HG02610 (cell line): ENCODE data around the gene PTH1R.

Source experiments
- ATAC-seq: cut with Tn5 transposase; IDR thresholded peaks from one replicate; pipeline ENCODE4 v1.9.1; 2021; ENCODE audit warnings: mild to moderate bottlenecking, moderate library complexity; ENCODE audit not compliant: unreplicated experiment

The PTH1R gene

GRCh38 chr3:46849686-46850467 lies 27.6 kb upstream of the PTH1R start:
- ATAC-seq = no peak

GRCh38 chr3:46850468-46850779 lies 27.1 kb upstream of the PTH1R start:
- ATAC-seq = no peak

- ATAC-seq = no peak
Measured at GRCh38 chr3:46851364-46852333, 25.9 kb upstream of the PTH1R start.

- no peak for ATAC-seq
Measured at GRCh38 chr3:46852334-46852720, 25.2 kb upstream of the PTH1R start.

GRCh38 chr3:46852839-46853355 lies 24.6 kb upstream of the PTH1R start:
- ATAC-seq = no peak

GRCh38 chr3:46853441-46854415 lies 23.8 kb upstream of the PTH1R start:
- ATAC-seq = no peak

- ATAC-seq = no peak
Measured at GRCh38 chr3:46854555-46854991, 22.9 kb upstream of the PTH1R start.

GRCh38 chr3:46856576-46857471 lies 20.7 kb upstream of the PTH1R start:
- ATAC-seq = no peak

- ATAC-seq = no peak
Measured at GRCh38 chr3:46857485-46858341, 19.8 kb upstream of the PTH1R start.

- no peak for ATAC-seq
Measured at GRCh38 chr3:46858456-46858855, 19.1 kb upstream of the PTH1R start.

- ATAC-seq = no peak
Measured at GRCh38 chr3:46859001-46859710, 18.4 kb upstream of the PTH1R start.

- no peak for ATAC-seq
Measured at GRCh38 chr3:46860017-46860809, 17.3 kb upstream of the PTH1R start.

- no peak for ATAC-seq
Measured at GRCh38 chr3:46860810-46861604, 16.5 kb upstream of the PTH1R start.

- no peak for ATAC-seq
Measured at GRCh38 chr3:46861605-46862368, 15.7 kb upstream of the PTH1R start.

- ATAC-seq = no peak
Measured at GRCh38 chr3:46862369-46863025, 15.0 kb upstream of the PTH1R start.
